HEK293 (cell line): ENCODE measurements around the gene ICE2.

Experiments
- ZNF174 ChIP-seq: fragments of 450-650 bp; formaldehyde crosslinking; IDR thresholded peaks from 2 replicates; pipeline ENCODE4 v1.5.0; 2017; ENCODE audit warnings: missing biosample characterization, mild to moderate bottlenecking, missing genetic modification characterization
- TF ChIP-seq, protein P1 (sequence below): fragments of 450-650 bp; formaldehyde crosslinking; IDR thresholded peaks from 2 replicates; pipeline ENCODE4 v1.5.1; 2016; ENCODE audit warnings: missing biosample characterization, missing genetic modification characterization

DNA sequence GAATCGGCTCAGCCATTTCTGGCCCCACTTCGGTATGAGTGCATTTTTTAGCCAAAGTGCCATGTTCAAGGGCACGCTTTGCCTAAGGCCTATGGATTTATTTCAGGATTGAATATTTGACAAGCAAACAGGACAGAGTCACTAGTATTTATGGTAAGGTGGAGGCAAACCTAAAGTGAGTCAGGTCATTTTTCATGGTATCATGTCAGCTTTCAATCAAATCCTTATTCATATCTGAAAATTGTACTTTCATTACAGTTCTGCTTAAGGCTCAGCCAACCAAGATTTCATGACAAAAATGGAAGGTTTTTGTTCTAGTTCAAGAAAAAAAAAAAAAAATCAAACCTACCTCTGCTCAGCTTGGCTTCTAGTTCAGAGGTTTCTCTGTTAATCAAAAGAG lies 30.5 kb upstream of the ICE2 start:
- TF ChIP-seq, protein P1, sequence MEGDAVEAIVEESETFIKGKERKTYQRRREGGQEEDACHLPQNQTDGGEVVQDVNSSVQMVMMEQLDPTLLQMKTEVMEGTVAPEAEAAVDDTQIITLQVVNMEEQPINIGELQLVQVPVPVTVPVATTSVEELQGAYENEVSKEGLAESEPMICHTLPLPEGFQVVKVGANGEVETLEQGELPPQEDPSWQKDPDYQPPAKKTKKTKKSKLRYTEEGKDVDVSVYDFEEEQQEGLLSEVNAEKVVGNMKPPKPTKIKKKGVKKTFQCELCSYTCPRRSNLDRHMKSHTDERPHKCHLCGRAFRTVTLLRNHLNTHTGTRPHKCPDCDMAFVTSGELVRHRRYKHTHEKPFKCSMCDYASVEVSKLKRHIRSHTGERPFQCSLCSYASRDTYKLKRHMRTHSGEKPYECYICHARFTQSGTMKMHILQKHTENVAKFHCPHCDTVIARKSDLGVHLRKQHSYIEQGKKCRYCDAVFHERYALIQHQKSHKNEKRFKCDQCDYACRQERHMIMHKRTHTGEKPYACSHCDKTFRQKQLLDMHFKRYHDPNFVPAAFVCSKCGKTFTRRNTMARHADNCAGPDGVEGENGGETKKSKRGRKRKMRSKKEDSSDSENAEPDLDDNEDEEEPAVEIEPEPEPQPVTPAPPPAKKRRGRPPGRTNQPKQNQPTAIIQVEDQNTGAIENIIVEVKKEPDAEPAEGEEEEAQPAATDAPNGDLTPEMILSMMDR (tag by site-specific recombination), result no peak
- no peak for TF ChIP-seq ZNF174
